ENCODE measurements around the gene SWT1.
"Not testable (repeated sequence)": the region's sequence is repeated elsewhere in the genome, so short reads cannot be mapped to it uniquely, and the experiment has no call there.

SWT1 gene

DNA sequence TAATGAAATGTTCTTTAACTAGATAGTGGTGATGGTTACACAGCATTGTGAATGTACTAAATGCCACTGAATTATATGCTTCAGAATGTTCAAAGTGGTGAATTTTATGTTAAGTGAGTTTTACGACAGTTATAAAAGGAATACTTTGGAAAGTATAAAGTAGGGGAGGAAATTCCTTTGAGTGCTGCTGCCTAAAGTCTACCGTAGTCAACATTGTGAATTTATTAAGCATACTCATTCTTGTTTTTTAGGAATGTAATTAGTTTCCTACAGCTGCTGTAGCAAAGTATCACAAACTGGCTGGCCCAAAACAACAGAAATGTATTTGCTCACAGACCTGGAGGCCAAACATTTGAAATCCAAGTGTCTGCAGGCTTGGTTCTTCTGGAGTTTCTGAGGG is 73.0 kb downstream of the SWT1 start:
- no peak for ATAC-seq
- TF ChIP-seq, protein P1, sequence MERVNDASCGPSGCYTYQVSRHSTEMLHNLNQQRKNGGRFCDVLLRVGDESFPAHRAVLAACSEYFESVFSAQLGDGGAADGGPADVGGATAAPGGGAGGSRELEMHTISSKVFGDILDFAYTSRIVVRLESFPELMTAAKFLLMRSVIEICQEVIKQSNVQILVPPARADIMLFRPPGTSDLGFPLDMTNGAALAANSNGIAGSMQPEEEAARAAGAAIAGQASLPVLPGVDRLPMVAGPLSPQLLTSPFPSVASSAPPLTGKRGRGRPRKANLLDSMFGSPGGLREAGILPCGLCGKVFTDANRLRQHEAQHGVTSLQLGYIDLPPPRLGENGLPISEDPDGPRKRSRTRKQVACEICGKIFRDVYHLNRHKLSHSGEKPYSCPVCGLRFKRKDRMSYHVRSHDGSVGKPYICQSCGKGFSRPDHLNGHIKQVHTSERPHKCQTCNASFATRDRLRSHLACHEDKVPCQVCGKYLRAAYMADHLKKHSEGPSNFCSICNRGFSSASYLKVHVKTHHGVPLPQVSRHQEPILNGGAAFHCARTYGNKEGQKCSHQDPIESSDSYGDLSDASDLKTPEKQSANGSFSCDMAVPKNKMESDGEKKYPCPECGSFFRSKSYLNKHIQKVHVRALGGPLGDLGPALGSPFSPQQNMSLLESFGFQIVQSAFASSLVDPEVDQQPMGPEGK (CRISPR knock-in tag; IDR thresholded peaks at IDR 0.05; ENCODE audit: borderline replicate concordance): no peak
- TF ChIP-seq ZNF8 (CRISPR knock-in tag; IDR thresholded peaks at IDR 0.05) (no peak), ARNTL (CRISPR knock-in tag; IDR thresholded peaks at IDR 0.05; ENCODE audit: borderline replicate concordance, low read depth) (no peak), SNAI2 (CRISPR knock-in tag; IDR thresholded peaks at IDR 0.05) (no peak), GLIS3 (CRISPR knock-in tag; IDR thresholded peaks at IDR 0.05) (no peak), BACH2 (CRISPR knock-in tag; IDR thresholded peaks at IDR 0.05; ENCODE audit: borderline replicate concordance) (no peak), ZFP30 (CRISPR knock-in tag; IDR thresholded peaks at IDR 0.05) (no peak), ZC3H10 (CRISPR knock-in tag; IDR thresholded peaks at IDR 0.05) (no peak), RARB (CRISPR knock-in tag; IDR thresholded peaks at IDR 0.05) (no peak), ZNF565 (CRISPR knock-in tag; conservative IDR thresholded peaks at IDR 0.05; ENCODE audit: low read depth) (no peak), ESRRG (CRISPR knock-in tag; IDR thresholded peaks at IDR 0.05) (no peak)
- TF ChIP-seq, protein P2, sequence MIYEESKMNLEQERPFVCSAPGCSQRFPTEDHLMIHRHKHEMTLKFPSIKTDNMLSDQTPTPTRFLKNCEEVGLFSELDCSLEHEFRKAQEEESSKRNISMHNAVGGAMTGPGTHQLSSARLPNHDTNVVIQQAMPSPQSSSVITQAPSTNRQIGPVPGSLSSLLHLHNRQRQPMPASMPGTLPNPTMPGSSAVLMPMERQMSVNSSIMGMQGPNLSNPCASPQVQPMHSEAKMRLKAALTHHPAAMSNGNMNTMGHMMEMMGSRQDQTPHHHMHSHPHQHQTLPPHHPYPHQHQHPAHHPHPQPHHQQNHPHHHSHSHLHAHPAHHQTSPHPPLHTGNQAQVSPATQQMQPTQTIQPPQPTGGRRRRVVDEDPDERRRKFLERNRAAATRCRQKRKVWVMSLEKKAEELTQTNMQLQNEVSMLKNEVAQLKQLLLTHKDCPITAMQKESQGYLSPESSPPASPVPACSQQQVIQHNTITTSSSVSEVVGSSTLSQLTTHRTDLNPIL (CRISPR knock-in tag; IDR thresholded peaks at IDR 0.05; ENCODE audit: low read depth): no peak

DNA sequence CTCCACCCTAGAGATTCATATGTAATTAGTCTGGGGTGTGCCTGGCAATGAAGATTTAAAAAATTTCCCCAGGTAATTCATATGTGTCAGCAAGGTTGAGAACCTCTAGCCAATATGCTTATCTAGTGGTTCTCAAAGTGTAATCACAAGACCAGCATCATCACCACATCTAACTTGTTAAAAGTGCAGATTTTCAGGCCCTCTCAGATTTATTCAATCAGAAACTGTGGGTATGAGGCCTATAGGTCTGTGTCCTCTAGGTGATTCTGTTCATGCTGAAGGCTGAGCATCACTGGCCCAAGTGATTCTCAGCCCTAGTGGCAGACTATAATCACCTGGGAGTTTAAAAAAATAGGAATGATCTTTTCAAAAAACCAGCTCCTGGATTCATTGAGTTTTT is 75.9 kb downstream of the SWT1 start:
- ATAC-seq: no peak
- TF ChIP-seq TOX (CRISPR knock-in tag; IDR thresholded peaks at IDR 0.05; ENCODE audit: borderline replicate concordance): no peak
- TF ChIP-seq ISL1 (CRISPR knock-in tag; IDR thresholded peaks at IDR 0.05): no peak
- TF ChIP-seq TCF4 (CRISPR knock-in tag; IDR thresholded peaks at IDR 0.05; ENCODE audit: borderline replicate concordance): no peak

DNA sequence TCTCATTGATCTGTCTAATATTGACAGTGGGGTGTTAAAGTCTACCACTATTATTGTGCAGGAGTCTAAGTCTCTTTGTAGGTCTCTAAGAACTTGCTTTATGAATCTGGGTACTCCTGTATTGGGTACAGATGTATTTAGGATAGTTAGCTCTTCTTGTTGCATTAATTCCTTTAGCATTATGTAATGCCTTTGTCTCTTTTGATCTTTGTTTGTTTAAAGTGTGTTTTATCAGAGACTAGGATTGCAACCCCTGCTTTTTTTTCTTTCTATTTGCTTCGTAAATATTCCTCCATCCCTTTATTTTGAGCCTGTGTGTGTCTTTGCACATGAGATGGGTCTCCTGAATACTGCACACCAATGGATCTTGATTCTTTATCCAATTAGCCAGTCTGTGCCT is 77.2 kb downstream of the SWT1 start:
- not testable (repeated sequence) for ATAC-seq

DNA sequence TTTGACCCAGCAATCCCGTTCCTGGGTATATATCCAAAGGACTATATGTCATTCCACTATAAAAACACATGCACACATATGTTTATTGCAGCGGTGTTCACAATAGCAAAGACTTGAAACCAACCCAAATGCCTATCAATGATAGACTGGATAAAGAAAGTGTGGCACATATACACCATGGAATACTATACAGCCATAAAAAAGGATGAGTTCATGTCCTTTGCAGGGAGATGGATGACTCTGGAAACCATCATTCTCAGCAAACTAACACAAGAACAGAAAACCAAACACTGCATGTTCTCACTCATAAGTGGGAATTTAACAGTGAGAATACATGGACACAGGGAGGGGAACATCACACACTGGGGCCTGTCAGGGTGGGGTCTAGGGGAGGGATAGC is 80.2 kb downstream of the SWT1 start:
- not testable (repeated sequence) for ATAC-seq

DNA sequence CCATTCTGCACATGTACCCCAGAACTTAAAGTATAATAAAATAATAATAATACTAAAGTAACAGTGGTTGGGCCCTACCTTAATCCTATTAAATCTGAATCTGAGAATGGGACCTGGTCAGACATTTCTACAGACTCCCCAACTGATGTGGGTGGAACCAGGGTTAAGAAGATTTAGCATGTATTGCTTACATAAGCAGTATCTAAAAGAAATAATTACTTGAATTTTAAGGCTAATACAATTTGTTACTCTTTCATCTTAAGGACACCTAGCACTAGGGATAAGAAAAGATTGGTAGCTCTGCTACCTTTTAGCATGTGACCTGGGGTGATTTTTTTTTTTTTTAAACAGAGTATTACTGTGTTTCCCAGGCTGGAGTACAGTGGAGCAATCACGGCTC is 80.7 kb downstream of the SWT1 start:
- TF ChIP-seq OSR1 (CRISPR knock-in tag; IDR thresholded peaks at IDR 0.05): no peak
- no peak for TF ChIP-seq TCF4 (CRISPR knock-in tag; IDR thresholded peaks at IDR 0.05; ENCODE audit: borderline replicate concordance)
- no peak for TF ChIP-seq ZFP30 (CRISPR knock-in tag; IDR thresholded peaks at IDR 0.05)
- TF ChIP-seq ARNTL (CRISPR knock-in tag; IDR thresholded peaks at IDR 0.05; ENCODE audit: borderline replicate concordance, low read depth): no peak
- TF ChIP-seq CSDC2 (CRISPR knock-in tag; IDR thresholded peaks at IDR 0.05): no peak
- no peak for TF ChIP-seq GLIS3 (CRISPR knock-in tag; IDR thresholded peaks at IDR 0.05)
- TF ChIP-seq ZFP3 (CRISPR knock-in tag; IDR thresholded peaks at IDR 0.05): no peak
- no peak for TF ChIP-seq ISL1 (CRISPR knock-in tag; IDR thresholded peaks at IDR 0.05)
- TF ChIP-seq SNAI2 (CRISPR knock-in tag; IDR thresholded peaks at IDR 0.05): no peak
- no peak for TF ChIP-seq ZC3H10 (CRISPR knock-in tag; IDR thresholded peaks at IDR 0.05)
- TF ChIP-seq, protein P3, sequence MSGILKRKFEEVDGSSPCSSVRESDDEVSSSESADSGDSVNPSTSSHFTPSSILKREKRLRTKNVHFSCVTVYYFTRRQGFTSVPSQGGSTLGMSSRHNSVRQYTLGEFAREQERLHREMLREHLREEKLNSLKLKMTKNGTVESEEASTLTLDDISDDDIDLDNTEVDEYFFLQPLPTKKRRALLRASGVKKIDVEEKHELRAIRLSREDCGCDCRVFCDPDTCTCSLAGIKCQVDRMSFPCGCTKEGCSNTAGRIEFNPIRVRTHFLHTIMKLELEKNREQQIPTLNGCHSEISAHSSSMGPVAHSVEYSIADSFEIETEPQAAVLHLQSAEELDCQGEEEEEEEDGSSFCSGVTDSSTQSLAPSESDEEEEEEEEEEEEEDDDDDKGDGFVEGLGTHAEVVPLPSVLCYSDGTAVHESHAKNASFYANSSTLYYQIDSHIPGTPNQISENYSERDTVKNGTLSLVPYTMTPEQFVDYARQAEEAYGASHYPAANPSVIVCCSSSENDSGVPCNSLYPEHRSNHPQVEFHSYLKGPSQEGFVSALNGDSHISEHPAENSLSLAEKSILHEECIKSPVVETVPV (CRISPR knock-in tag; IDR thresholded peaks at IDR 0.05): no peak
- TF ChIP-seq, protein P4, sequence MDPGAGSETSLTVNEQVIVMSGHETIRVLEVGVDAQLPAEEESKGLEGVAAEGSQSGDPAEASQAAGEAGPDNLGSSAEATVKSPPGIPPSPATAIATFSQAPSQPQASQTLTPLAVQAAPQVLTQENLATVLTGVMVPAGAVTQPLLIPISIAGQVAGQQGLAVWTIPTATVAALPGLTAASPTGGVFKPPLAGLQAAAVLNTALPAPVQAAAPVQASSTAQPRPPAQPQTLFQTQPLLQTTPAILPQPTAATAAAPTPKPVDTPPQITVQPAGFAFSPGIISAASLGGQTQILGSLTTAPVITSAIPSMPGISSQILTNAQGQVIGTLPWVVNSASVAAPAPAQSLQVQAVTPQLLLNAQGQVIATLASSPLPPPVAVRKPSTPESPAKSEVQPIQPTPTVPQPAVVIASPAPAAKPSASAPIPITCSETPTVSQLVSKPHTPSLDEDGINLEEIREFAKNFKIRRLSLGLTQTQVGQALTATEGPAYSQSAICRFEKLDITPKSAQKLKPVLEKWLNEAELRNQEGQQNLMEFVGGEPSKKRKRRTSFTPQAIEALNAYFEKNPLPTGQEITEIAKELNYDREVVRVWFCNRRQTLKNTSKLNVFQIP (CRISPR knock-in tag; IDR thresholded peaks at IDR 0.05; ENCODE audit: borderline replicate concordance, low read depth): no peak
- no peak for TF ChIP-seq TOX (CRISPR knock-in tag; IDR thresholded peaks at IDR 0.05; ENCODE audit: borderline replicate concordance)
- no peak for TF ChIP-seq BACH2 (CRISPR knock-in tag; IDR thresholded peaks at IDR 0.05; ENCODE audit: borderline replicate concordance)
- TF ChIP-seq ZNF8 (CRISPR knock-in tag; IDR thresholded peaks at IDR 0.05): no peak

More for the DNA sequence above, 80.7 kb downstream of the SWT1 start:
- no peak for ATAC-seq

All from SK-N-SH treated with all-trans-retinoic acid at 6 μM for 48 hours (cell line).